OCI-LY7 (cell line): ENCODE data around the gene DIP2A. TPM values are rescaled to one million over a fixed set of nuclear protein-coding genes. Genes with fewer than 3 reads are reported as not detected.

ENCODE experiments used
- BruUV-seq: library from RNA; stranded (reverse); fragments of 400-500 nt; replicated peaks from 2 replicates; lab custom pipeline; 2021; lab: Mats Ljungman, UMichigan
- CTCF ChIA-PET: fragments of 300-600 bp; sonication (Branson Sonifier 250); formaldehyde crosslinking; loops from one replicate; lab custom pipeline; 2022; ENCODE audit warnings: antibody characterized with exemption; ENCODE audit not compliant: unreplicated experiment; lab: Charles Lee
- POLR2A ChIA-PET: fragments of 300-600 bp; sonication (Branson Sonifier 250); formaldehyde crosslinking; loops from one replicate; lab custom pipeline; 2022; ENCODE audit warnings: antibody characterized with exemption; lab: Charles Lee
- DNase-seq: peaks from one replicate; pipeline ENCODE4 v3.0.0-alpha.2; 2015; ENCODE audit warnings: low spot score
- H2AFZ ChIP-seq: fragments of 200-600 bp; sonication (generic), shearing (Covaris generic); 2 replicates; pipeline ENCODE4 v1.6.1; 2014; ENCODE audit warnings: mild to moderate bottlenecking, antibody characterized with exemption, low read length, moderate library complexity
- H3K27ac ChIP-seq: fragments of 200-600 bp; sonication (generic); 2 replicates; pipeline ENCODE4 v1.5.1; 2014; ENCODE audit warnings: mixed run types, low read depth, mild to moderate bottlenecking, moderate library complexity, low read length, inconsistent platforms; ENCODE audit not compliant: poor library complexity, severe bottlenecking
- H3K36me3 ChIP-seq: fragments of 200-600 bp; sonication (generic); 2 replicates; pipeline ENCODE4 v1.6.1; 2014; ENCODE audit warnings: mild to moderate bottlenecking, antibody characterized with exemption, low read length, moderate library complexity, mixed read lengths; ENCODE audit not compliant: insufficient read depth
- H3K4me1 ChIP-seq: fragments of 200-600 bp; sonication (generic); 2 replicates; pipeline ENCODE4 v1.5.1; 2014; ENCODE audit warnings: mild to moderate bottlenecking, low read length; ENCODE audit not compliant: insufficient read depth, poor library complexity, severe bottlenecking
- H3K4me2 ChIP-seq: fragments of 200-600 bp; sonication (generic); 2 replicates; pipeline ENCODE4 v1.6.1; 2014; ENCODE audit warnings: mild to moderate bottlenecking, low read length
- H3K4me3 ChIP-seq: fragments of 200-600 bp; sonication (generic); 2 replicates; pipeline ENCODE4 v1.5.1; 2014; ENCODE audit warnings: mild to moderate bottlenecking, low read depth, low read length; ENCODE audit not compliant: poor library complexity, severe bottlenecking
- H3K79me2 ChIP-seq: fragments of 200-600 bp; sonication (generic); 2 replicates; pipeline ENCODE4 v1.6.1; 2016; ENCODE audit warnings: low read depth, mild to moderate bottlenecking, low read length, moderate library complexity, mixed read lengths; ENCODE audit not compliant: insufficient read depth
- H3K9me2 ChIP-seq: fragments of 200-600 bp; sonication (generic); 2 replicates; pipeline ENCODE4 v1.6.1; 2016; ENCODE audit warnings: mild to moderate bottlenecking, low read length, mixed read lengths; ENCODE audit not compliant: insufficient read depth
- H3K9me3 ChIP-seq: fragments of 200-600 bp; sonication (generic); 2 replicates; pipeline ENCODE4 v1.6.1; 2014; ENCODE audit warnings: mild to moderate bottlenecking, mixed run types, low read length, mixed read lengths
- H4K20me1 ChIP-seq: fragments of 200-600 bp; sonication (generic); 2 replicates; pipeline ENCODE4 v1.6.1; 2014; ENCODE audit warnings: mild to moderate bottlenecking, antibody characterized with exemption, low read length, moderate library complexity, mixed read lengths; ENCODE audit not compliant: insufficient read depth
- EZH2phosphoT487 ChIP-seq: fragments of 200-600 bp; sonication (generic); IDR thresholded peaks from 2 replicates; pipeline ENCODE4 v1.6.1; 2018; ENCODE audit warnings: low read depth, borderline replicate concordance, mild to moderate bottlenecking, mixed run types, antibody characterized with exemption, low read length, moderate library complexity, mixed read lengths
- intact Hi-C: fragments of 100-400 bp; cut with micrococcal nuclease; formaldehyde crosslinking; loops from one replicate; pipeline ENCODE4 v1.10.0; 2022; ENCODE audit not compliant: unreplicated experiment
- total RNA-seq, 2 experiments: library from RNA; depleted of rRNA in 1 of 2; stranded (reverse); fragments of >200 nt in 1 of 2; shearing (Covaris generic) in 1 of 2; gene quantifications; 2 replicates each; pipeline ENCODE4 v1.2.3, GENCODE V29; 2014 to 2022
- TF ChIP-seq, protein P1 (sequence below): fragments of 200-600 bp; sonication (generic); conservative IDR thresholded peaks from 2 replicates; pipeline ENCODE4 v1.5.1; 2014; ENCODE audit warnings: mild to moderate bottlenecking, antibody characterized with exemption, low read length, moderate library complexity, mixed read lengths

Gene DIP2A
- total RNA-seq, 2 experiments from 2014 or later = 27.9 to 44.7 TPM

DNA sequence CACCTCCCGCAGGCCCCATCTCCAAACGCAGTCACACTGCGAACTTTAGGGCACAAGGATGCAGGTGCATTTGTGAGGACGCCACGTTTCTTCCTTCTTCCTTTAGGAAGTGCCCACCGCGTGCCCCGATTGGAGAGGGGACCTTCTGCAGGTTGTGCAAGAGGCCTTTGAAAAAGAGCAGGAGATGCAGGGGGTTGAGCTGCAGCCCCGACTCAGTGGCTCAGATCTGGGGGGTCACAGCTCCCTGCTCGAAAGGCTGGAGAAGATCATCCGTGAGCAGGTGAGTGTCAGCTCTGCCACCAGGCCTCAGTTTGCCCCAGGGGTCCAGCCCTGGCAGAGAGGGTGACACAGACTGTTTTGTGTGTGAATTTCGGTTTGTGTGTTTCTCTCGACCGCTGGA is 31.2 kb upstream of the DIP2A start:
- Histone ChIP-seq H3K36me3 (peaks cover 54% of the 10 kb centered on the region), H2AFZ (no peak overlapping the region), H3K4me2 (no peak overlapping the region), H3K4me1 (peaks cover 5% of the 10 kb centered on the region), H3K9me2 (no peaks in the 10 kb centered on the region), H4K20me1 (no peaks in the 10 kb centered on the region), H3K27ac (no peak overlapping the region), H3K9me3 (no peaks in the 10 kb centered on the region), H3K79me2 (no peaks in the 10 kb centered on the region), H3K4me3 (no peak overlapping the region)
- DNase-seq = no peak
- CTCF ChIA-PET = interaction anchor here (0.5 kb wide), 1 partner anchor 58 kb away, joined by 3 read pairs; no protein-coding TSS in a partner anchor
- TF ChIP-seq, protein P1, sequence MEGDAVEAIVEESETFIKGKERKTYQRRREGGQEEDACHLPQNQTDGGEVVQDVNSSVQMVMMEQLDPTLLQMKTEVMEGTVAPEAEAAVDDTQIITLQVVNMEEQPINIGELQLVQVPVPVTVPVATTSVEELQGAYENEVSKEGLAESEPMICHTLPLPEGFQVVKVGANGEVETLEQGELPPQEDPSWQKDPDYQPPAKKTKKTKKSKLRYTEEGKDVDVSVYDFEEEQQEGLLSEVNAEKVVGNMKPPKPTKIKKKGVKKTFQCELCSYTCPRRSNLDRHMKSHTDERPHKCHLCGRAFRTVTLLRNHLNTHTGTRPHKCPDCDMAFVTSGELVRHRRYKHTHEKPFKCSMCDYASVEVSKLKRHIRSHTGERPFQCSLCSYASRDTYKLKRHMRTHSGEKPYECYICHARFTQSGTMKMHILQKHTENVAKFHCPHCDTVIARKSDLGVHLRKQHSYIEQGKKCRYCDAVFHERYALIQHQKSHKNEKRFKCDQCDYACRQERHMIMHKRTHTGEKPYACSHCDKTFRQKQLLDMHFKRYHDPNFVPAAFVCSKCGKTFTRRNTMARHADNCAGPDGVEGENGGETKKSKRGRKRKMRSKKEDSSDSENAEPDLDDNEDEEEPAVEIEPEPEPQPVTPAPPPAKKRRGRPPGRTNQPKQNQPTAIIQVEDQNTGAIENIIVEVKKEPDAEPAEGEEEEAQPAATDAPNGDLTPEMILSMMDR = no peak
- no peak for TF ChIP-seq EZH2phosphoT487
- POLR2A ChIA-PET = no interaction called here
- intact Hi-C loops = no loop called here
- no TSS peak for BruUV-seq

DNA sequence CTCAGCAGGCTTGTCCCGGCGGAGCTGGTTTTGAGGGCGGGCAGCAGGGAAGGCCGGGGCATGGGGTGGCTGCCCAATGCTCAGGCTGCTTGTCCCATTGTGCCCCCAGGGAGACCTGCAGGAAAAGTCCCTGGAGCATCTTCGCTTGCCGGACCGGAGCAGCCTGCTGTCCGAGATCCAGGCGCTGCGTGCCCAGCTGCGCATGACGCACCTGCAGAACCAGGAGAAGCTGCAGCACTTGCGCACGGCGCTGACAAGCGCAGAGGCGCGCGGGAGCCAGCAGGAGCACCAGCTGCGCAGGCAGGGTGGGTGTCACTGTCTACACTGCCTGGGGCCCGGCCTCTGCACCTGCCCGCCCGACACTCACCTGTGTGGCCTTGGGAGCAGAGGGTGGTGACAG is 30.4 kb upstream of the DIP2A start:
- TF ChIP-seq, protein P1 = no peak
- no peak for TF ChIP-seq EZH2phosphoT487
- ChIA-PET POLR2A (interaction anchor here (0.6 to 0.7 kb wide), 2 partner anchors 57 to 71 kb away, joined by 3 to 5 read pairs; no protein-coding TSS in a partner anchor), CTCF (no interaction called here)
- no TSS peak for BruUV-seq
- Histone ChIP-seq H3K9me2 (no peaks in the 10 kb centered on the region), H3K9me3 (no peaks in the 10 kb centered on the region), H2AFZ (no peak overlapping the region), H3K36me3 (peaks cover 48% of the 10 kb centered on the region), H3K4me2 (no peak overlapping the region), H3K4me3 (no peak overlapping the region), H3K4me1 (peaks cover 2% of the 10 kb centered on the region), H3K27ac (no peak overlapping the region), H3K79me2 (no peaks in the 10 kb centered on the region), H4K20me1 (no peaks in the 10 kb centered on the region)
- intact Hi-C loops = no loop called here
- no peak for DNase-seq

DNA sequence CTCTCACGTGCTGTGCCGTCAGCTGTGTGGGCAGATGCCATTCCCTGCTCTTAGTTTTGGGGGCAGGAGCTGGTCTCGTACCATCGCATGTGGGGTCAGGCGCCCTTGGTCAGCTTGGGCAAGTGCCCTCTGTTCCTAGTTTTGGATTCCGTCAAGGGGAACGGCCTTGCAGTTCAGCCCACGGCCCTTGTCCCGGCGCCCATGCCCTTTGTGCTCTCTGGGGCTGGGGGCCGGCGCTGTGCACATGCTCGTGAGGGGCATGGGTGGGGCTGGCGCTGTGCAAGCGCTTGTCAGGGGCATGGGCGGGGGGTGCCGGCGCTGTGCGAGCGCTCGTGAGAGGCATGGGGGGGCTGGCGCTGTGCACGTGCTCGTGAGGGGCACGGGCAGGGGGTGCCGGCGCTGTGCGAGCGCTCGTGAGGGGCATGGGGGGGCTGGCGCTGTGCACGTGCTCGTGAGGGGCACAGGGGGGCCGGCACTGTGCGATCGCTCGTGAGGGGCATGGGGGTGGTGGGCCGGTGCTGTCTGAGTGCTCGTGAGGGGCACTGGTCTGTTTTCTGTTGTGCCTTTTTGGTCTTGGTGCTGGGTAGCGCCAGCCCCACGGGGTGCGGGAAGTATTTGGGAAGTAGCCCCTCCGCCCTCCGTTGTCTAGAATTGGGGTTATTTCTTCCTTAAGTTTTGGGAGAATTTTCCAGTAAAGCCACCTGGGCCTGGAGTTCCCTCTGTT is 29.5 kb upstream of the DIP2A start:
- Histone ChIP-seq H3K4me1 (no peaks in the 10 kb centered on the region), H3K9me3 (no peaks in the 10 kb centered on the region), H3K4me3 (no peak overlapping the region), H3K9me2 (no peaks in the 10 kb centered on the region), H4K20me1 (no peaks in the 10 kb centered on the region), H3K27ac (no peak overlapping the region), H3K79me2 (no peaks in the 10 kb centered on the region), H3K36me3 (peaks cover 50% of the 10 kb centered on the region), H2AFZ (no peak overlapping the region), H3K4me2 (no peak overlapping the region)
- BruUV-seq = no TSS peak
- CTCF ChIA-PET = no interaction called here
- no peak for DNase-seq
- TF ChIP-seq, protein P1 = no peak
- TF ChIP-seq EZH2phosphoT487 = no peak
- intact Hi-C loops = no loop called here
- POLR2A ChIA-PET = interaction anchor here (0.7 kb wide), 1 partner anchor 72 kb away, joined by 3 read pairs; no protein-coding TSS in a partner anchor
